Measurements from ENCODE around the gene OR2V2. TPM values are rescaled to one million over a fixed set of nuclear protein-coding genes. Genes with fewer than 3 reads are reported as not detected.
A peak's percentile ranks its signal among the peaks of the same experiment; 100 is the strongest.
"Not testable (repeated sequence)": the region's sequence is repeated elsewhere in the genome, so short reads cannot be mapped to it uniquely, and the experiment has no call there.

Gene OR2V2
- total RNA-seq, 1 donor from 2014 or later = not detected

- Mint-ChIP-seq H3K36me3 (ENCODE audit: low read depth) (peaks cover 2% of the 10 kb centered on the region), H3K9me3 (peaks cover 3% of the 10 kb centered on the region), H3K27ac (peak overlapping the region; percentile 95), H3K4me3 (peak overlapping the region; percentile 71), H3K27me3 (ENCODE audit: insufficient read depth) (peaks cover 4% of the 10 kb centered on the region), H3K4me1 (ENCODE audit: low read depth) (peaks cover 27% of the 10 kb centered on the region)
- intact Hi-C loops (cut with micrococcal nuclease) = loop anchor here (1.0 to 5.0 kb wide), 8 partner anchors 25 to 375 kb away; partner anchors contain the start of genes MGAT1 and TRIM52
- DNase-seq (ENCODE audit: low spot score) = peak; percentile 82
Observed at GRCh38 chr5:181159286-181160151, 12.1 kb downstream of the OR2V2 start.

- H3K27ac Mint-ChIP-seq = peak overlapping the region; percentile 85
- H3K27me3 Mint-ChIP-seq (ENCODE audit: insufficient read depth) = peaks cover 4% of the 10 kb centered on the region
- peak; percentile 69 for DNase-seq (ENCODE audit: low spot score)
- H3K36me3 Mint-ChIP-seq (ENCODE audit: low read depth) = peaks cover 2% of the 10 kb centered on the region
- H3K4me1 Mint-ChIP-seq (ENCODE audit: low read depth) = peaks cover 28% of the 10 kb centered on the region
- H3K9me3 Mint-ChIP-seq = no peaks in the 10 kb centered on the region
- intact Hi-C loops (cut with micrococcal nuclease) = loop anchor here (2.0 kb wide), 1 partner anchor 47 kb away; no protein-coding TSS in a partner anchor
- peak overlapping the region; percentile 45 for H3K4me3 Mint-ChIP-seq
Observed at GRCh38 chr5:181160152-181160754, 12.9 kb downstream of the OR2V2 start.

GRCh38 chr5:181160755-181161533, 13.6 kb downstream of the OR2V2 start:
- peak overlapping the region; percentile 53 for H3K4me3 Mint-ChIP-seq
- not testable (repeated sequence) for H3K36me3 Mint-ChIP-seq (ENCODE audit: low read depth); H3K9me3 Mint-ChIP-seq; H3K27me3 Mint-ChIP-seq (ENCODE audit: insufficient read depth)
- H3K27ac Mint-ChIP-seq = peak overlapping the region; percentile 85
- H3K4me1 Mint-ChIP-seq (ENCODE audit: low read depth) = peaks cover 34% of the 10 kb centered on the region
- peak; percentile 45 for DNase-seq (ENCODE audit: low spot score)
- intact Hi-C loops (cut with micrococcal nuclease) = loop anchor here (1.0 to 2.0 kb wide), 2 partner anchors 12 to 46 kb away; no protein-coding TSS in a partner anchor

GRCh38 chr5:181161534-181162175, 14.3 kb downstream of the OR2V2 start:
- Mint-ChIP-seq H3K27ac (peak overlapping the region; percentile 85), H3K27me3 (ENCODE audit: insufficient read depth) (peaks cover 10% of the 10 kb centered on the region), H3K4me1 (ENCODE audit: low read depth) (peaks cover 38% of the 10 kb centered on the region), H3K9me3 (no peaks in the 10 kb centered on the region), H3K36me3 (ENCODE audit: low read depth) (peaks cover 2% of the 10 kb centered on the region), H3K4me3 (peak overlapping the region; percentile 53)
- intact Hi-C loops (cut with micrococcal nuclease) = loop anchor here (1.0 to 2.0 kb wide), 2 partner anchors 12 to 45 kb away; no protein-coding TSS in a partner anchor
- no peak for DNase-seq (ENCODE audit: low spot score)

GRCh38 chr5:181163487-181164075, 16.2 kb downstream of the OR2V2 start:
- H3K27me3 Mint-ChIP-seq (ENCODE audit: insufficient read depth) = peaks cover 23% of the 10 kb centered on the region
- peaks cover 57% of the 10 kb centered on the region for H3K4me1 Mint-ChIP-seq (ENCODE audit: low read depth)
- H3K9me3 Mint-ChIP-seq = no peaks in the 10 kb centered on the region
- H3K36me3 Mint-ChIP-seq (ENCODE audit: low read depth) = peaks cover 2% of the 10 kb centered on the region
- H3K27ac Mint-ChIP-seq = peak overlapping the region; percentile 63
- peak overlapping the region; percentile 57 for H3K4me3 Mint-ChIP-seq
- no peak for DNase-seq (ENCODE audit: low spot score)
- intact Hi-C loops (cut with micrococcal nuclease) = no loop called here

- DNase-seq (ENCODE audit: low spot score) = no peak
- peak overlapping the region; percentile 63 for H3K27ac Mint-ChIP-seq
- intact Hi-C loops (cut with micrococcal nuclease) = no loop called here
- H3K9me3 Mint-ChIP-seq = no peaks in the 10 kb centered on the region
- peak overlapping the region; percentile 57 for H3K4me3 Mint-ChIP-seq
- H3K27me3 Mint-ChIP-seq (ENCODE audit: insufficient read depth) = peaks cover 28% of the 10 kb centered on the region
- H3K4me1 Mint-ChIP-seq (ENCODE audit: low read depth) = peaks cover 61% of the 10 kb centered on the region
- H3K36me3 Mint-ChIP-seq (ENCODE audit: low read depth) = peaks cover 2% of the 10 kb centered on the region
Observed at GRCh38 chr5:181164076-181164952, 16.9 kb downstream of the OR2V2 start.

GRCh38 chr5:181166812-181167733, 19.7 kb downstream of the OR2V2 start:
- Mint-ChIP-seq H3K36me3 (ENCODE audit: low read depth) (peaks cover 2% of the 10 kb centered on the region), H3K9me3 (no peaks in the 10 kb centered on the region), H3K27me3 (ENCODE audit: insufficient read depth) (peaks cover 41% of the 10 kb centered on the region), H3K4me1 (ENCODE audit: low read depth) (peaks cover 62% of the 10 kb centered on the region), H3K27ac (no peak overlapping the region), H3K4me3 (no peak overlapping the region)
- intact Hi-C loops (cut with micrococcal nuclease) = loop anchor here (5.0 kb wide), 1 partner anchor 115 kb away; no protein-coding TSS in a partner anchor
- no peak for DNase-seq (ENCODE audit: low spot score)

GRCh38 chr5:181167814-181168488, 20.6 kb downstream of the OR2V2 start:
- Mint-ChIP-seq H3K4me1 (ENCODE audit: low read depth) (peaks cover 66% of the 10 kb centered on the region), H3K4me3 (no peak overlapping the region), H3K27ac (no peak overlapping the region)

GRCh38 chr5:181168595-181169118, 21.3 kb downstream of the OR2V2 start:
- Mint-ChIP-seq H3K9me3 (no peaks in the 10 kb centered on the region), H3K4me1 (ENCODE audit: low read depth) (peaks cover 68% of the 10 kb centered on the region), H3K36me3 (ENCODE audit: low read depth) (peaks cover 2% of the 10 kb centered on the region), H3K27me3 (ENCODE audit: insufficient read depth) (peaks cover 54% of the 10 kb centered on the region), H3K4me3 (peak overlapping the region; percentile 25), H3K27ac (peak overlapping the region; percentile 76)
- intact Hi-C loops (cut with micrococcal nuclease) = loop anchor here (5.0 kb wide), 1 partner anchor 116 kb away; no protein-coding TSS in a partner anchor
- no peak for DNase-seq (ENCODE audit: low spot score)

More at GRCh38 chr5:181167814-181168488, 20.6 kb downstream of the OR2V2 start:
- intact Hi-C loops (cut with micrococcal nuclease) = loop anchor here (5.0 kb wide), 1 partner anchor 116 kb away; no protein-coding TSS in a partner anchor
- H3K27me3 Mint-ChIP-seq (ENCODE audit: insufficient read depth) = peaks cover 49% of the 10 kb centered on the region
- H3K9me3 Mint-ChIP-seq = no peaks in the 10 kb centered on the region
- H3K36me3 Mint-ChIP-seq (ENCODE audit: low read depth) = peaks cover 2% of the 10 kb centered on the region
- DNase-seq (ENCODE audit: low spot score) = no peak
